SK-N-SH treated with all-trans-retinoic acid at 6 μM for 48 hours (cell line): ENCODE data around the gene PORCN.

Experiments used
- GLIS3 ChIP-seq: fragments of 250-450 bp; sonication (Bioruptor Pico); IDR thresholded peaks from 2 replicates; pipeline ENCODE4 v1.5.0; 2020; ENCODE audit warnings: mild to moderate bottlenecking, moderate library complexity
- OSR1 ChIP-seq: fragments of 250-450 bp; sonication (Bioruptor Pico); IDR thresholded peaks from 2 replicates; pipeline ENCODE4 v1.8.0; 2022; ENCODE audit warnings: moderate library complexity, mild to moderate bottlenecking, inconsistent platforms
- POU6F1 ChIP-seq: fragments of 250-450 bp; sonication (Bioruptor Pico); IDR thresholded peaks from 2 replicates; pipeline ENCODE4 v1.8.0; 2021; ENCODE audit warnings: low read depth, mild to moderate bottlenecking, moderate library complexity, borderline replicate concordance
- RARB ChIP-seq: fragments of 250-450 bp; sonication (Bioruptor Pico); IDR thresholded peaks from 2 replicates; pipeline ENCODE4 v1.8.0; 2021; ENCODE audit warnings: mild to moderate bottlenecking, moderate library complexity
- ZNF565 ChIP-seq: fragments of 450-650 bp; formaldehyde crosslinking; conservative IDR thresholded peaks from 2 replicates; pipeline ENCODE4 v1.5.0; 2020; ENCODE audit warnings: low read depth, mild to moderate bottlenecking, moderate library complexity

GRCh38 chrX:48560681-48561080 is 51.9 kb downstream of the PORCN start:
- TF ChIP-seq OSR1: no peak
- TF ChIP-seq RARB (CRISPR knock-in tag): no peak
- no peak for TF ChIP-seq POU6F1 (CRISPR knock-in tag)
- no peak for TF ChIP-seq GLIS3 (CRISPR knock-in tag)
- TF ChIP-seq ZNF565 (CRISPR knock-in tag): no peak
